HG02870 (cell line): ENCODE results near the gene KRTAP4-11.
"Not testable (repeated sequence)": the region's sequence is repeated elsewhere in the genome, so short reads cannot be mapped to it uniquely, and the experiment has no call there.

Experiments used
- ATAC-seq: cut with Tn5 transposase; IDR thresholded peaks from one replicate; pipeline ENCODE4 v1.9.1; 2021; ENCODE audit warnings: mild to moderate bottlenecking, moderate library complexity; ENCODE audit not compliant: unreplicated experiment

KRTAP4-11 gene

DNA sequence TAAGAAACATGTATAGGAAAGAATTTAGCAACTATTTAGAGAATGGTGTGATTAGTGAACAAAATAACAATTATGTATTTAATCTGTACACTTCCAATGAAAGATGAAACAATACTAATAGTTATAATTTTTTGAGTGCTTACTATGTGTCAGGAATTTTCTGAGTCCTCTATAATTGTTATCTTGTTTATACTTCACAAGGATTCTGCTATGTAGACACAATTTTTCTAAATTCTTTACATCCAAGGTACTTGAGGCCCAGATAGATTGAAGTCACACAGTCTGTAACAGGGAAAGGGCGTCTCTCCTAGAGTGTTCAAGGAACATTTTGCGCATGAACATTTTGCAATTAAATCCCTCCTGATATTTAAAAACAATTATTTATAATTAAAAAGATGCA, 6.9 kb upstream of the KRTAP4-11 start:
- no peak for ATAC-seq

DNA sequence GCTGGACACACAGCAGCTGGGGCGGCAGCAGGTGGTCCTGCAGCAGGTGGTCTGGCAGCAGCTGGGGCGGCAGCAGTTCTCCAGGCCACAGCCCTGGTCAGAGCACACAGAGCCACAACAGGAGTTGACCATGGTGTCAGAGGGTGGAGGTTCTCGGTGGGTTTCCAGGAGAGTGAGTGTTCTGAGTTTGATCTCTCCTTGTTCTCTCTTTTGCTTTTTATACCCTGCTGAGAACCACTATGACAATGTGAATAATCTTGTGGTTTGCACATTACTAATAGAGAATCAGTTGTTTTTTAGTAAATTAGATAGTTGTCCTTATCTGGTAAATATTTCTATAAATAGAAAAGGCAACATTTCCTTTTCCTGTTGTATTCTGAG, 5.8 kb upstream of the KRTAP4-11 start, which contains the start of gene KRTAP4-12:
Gene KRTAP4-12 (minus strand): TSS at position 192 of the 381 bp plus-strand sequence. CDS start 60 bp downstream, at position 132.
- ATAC-seq, result not testable (repeated sequence)

- ATAC-seq, result not testable (repeated sequence)
Measured at GRCh38 chr17:41123292-41123990, 5.3 kb upstream of the KRTAP4-11 start.

DNA sequence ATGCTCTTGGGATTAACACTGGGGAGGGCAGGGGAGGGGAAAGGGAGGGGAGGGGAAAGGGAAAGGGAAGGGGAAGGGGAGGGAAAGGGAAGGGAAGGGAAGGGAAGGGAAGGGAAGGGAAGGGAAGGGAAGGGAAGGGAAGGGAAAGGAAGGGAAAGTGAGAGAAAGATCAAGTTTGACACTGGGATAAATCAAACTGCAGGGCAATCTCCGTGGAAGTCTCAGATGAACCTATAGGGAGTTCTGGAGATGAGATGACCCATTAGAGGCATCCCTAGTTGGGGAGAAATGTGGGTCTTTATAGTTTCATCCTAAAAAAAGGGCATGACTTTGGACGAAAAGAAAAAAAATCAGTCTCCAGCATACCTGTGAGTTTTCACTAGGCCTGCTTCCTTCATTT, 3.6 kb upstream of the KRTAP4-11 start:
- no peak for ATAC-seq

DNA sequence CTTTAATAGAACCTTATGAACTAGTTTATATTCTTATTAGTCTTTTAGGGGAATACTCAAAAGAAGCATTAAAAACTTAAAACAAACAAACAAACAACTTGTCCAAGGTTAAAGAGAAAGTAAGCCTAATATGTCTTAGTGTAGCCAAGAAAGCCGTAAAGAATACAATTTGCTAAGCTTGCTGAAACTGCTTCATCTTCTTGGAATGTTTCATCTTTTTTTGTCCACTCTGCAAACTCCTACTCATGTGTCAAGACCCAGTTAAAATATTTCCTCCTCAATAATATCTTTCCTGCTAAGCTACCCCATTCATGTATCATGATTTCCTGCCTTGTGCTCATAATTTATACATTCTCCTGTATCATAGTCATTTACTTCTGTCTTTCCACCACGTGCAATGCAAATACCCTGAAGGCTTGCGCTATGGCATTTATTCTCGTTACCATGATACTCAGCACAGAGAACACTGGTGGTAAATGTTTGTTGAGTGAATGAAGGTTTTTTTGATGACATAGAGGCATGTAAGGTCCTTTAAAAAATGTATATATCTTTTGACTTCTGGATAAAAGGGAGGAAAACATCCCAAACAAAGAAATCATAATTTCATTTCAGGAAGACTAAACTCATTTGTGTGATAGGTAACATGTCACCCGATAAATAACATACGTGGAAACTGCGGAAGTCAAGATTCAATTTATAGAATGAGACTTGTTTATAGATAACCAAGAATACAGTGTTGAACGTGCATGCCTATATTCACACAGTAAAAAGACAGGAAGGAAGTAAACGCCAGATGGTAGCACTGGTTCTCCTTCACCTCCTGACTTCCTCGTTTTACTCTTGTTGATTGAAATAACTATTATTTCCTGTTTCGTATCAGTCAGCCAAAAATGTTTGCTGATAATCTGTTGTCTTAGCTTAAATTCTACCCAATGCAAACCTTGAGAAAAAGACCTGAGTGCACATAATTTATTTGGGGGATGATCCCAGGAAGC, 1.8 kb upstream of the KRTAP4-11 start:
- ATAC-seq, result not testable (repeated sequence)

DNA sequence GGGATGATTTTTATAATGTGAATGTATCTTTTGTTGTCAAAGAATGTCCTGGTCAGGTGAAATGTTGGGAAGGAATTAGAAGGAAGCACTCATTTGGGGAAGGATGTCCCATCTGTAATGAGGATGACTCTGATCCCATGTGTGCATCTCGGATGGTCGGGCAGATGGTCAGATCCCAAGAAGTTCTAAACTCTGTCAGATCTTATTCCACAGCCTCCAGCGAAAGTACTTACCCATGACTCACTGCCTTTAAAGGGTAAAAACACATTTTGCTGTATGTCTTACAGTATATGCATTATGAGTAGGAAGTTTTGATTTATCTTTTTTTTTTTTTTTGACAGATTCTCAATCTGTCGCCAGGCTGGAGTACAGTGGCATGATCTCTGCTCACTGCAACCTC, 548 bp upstream of the KRTAP4-11 start:
- ATAC-seq, result no peak

- ATAC-seq, result no peak
Measured at GRCh38 chr17:41116297-41116696, 1.9 kb downstream of the KRTAP4-11 start.

DNA sequence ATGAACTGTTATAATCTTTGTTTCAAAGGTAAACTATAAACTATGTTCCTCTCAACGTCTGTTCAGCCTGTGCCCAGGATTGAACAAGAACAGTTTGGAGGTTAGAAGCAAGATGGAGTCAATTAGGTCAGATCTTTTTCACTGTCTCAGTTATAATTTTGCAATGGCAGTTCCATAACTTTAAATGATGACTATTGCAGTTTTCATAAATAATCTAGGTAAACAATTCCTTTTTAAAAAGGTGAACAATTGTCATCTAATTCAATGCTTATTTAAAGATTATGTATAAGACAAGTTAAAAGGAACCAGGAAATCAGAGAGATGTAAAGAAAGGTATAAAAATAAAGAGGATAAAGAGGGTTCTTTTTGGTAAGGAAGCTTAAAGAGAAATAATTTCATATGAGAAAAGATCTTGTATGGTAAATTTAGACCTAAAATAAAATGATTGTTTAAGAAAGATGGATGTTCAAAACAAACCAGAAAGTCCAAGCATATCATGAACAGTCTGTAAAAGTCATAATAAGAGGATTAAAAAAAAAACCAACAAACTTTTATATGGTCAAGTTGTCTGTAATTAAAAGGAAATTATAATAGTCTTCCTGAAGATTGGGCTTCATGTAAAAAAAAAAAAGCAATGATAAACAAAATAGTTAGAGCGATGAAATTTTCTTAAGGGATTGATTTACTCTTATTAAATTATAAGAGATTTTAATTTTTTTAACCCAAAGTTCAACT, 6.9 kb downstream of the KRTAP4-11 start:
- ATAC-seq, result no peak

DNA sequence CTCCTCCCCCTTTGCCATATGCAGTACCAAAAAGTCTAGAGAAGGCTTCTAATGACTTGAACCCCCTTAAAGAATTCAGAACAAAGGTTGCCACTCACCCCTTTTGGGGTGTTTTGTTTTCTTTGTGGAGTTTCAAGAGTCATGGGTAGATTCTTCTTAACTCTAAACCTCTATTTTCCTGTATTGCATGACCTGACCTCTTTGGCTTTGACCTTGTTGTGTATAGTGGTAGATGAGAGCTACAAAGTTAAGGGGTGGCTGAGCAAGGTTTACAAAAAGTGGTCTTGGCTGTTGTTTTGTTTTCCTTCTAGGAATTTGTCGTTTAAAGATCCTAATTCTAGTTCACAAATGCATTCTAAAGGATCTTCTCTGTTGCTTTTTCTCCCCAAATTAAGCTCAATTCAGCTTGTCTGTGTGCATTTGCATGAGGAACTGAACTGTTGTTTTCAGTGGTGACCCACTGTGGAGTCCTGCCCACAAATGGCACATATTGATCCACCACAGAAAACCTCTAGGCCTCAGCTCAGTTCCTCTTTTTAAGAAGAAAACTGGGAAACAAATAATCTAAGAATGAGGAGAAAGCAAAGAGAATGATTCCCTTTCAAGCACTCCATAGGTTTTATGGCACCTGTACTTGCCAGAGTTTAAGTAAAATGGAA, 9.3 kb downstream of the KRTAP4-11 start:
- not testable (repeated sequence) for ATAC-seq

DNA sequence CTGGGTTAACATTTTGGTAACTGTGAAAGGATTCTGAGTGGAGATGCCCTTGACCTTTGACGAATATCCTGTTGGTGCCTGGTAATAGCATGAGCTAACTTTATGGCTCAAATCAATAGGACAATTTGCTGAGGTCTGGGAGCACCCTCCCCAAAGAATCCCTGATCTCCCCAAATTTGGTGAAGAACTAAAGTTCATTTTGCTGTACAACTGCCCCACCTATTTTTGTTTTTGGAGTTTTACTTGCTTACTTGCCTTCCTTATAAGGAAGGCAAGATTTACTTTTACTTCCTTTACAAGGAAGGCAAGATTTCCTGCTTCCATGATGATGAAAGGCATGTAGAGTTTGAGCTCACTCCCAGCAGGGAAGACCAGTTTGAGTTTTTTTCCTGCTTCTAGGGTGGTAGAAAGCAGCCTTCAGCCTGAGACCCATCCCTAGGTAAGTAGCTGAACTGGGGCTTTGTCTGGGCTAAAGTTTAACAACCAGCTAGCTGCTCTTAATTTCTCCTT, 10.2 kb downstream of the KRTAP4-11 start:
- no peak for ATAC-seq

DNA sequence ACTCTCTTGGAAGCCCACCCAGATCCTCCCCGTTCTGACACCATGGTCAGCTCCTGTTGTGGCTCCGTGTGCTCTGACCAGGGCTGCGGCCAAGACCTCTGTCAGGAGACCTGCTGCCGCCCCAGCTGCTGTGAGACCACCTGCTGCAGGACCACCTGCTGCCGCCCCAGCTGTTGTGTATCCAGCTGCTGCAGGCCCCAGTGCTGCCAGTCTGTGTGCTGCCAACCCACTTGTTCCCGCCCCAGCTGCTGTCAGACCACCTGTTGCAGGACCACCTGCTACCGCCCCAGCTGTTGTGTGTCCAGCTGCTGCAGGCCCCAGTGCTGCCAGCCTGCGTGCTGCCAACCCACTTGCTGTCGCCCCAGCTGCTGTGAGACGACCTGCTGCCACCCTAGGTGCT, 12.8 kb downstream of the KRTAP4-11 start, which contains the start of gene KRTAP4-9:
Gene KRTAP4-9 (plus strand): TSS at position 43 of the 400 bp plus-strand sequence. CDS start 0 bp downstream, at position 43.
- not testable (repeated sequence) for ATAC-seq

DNA sequence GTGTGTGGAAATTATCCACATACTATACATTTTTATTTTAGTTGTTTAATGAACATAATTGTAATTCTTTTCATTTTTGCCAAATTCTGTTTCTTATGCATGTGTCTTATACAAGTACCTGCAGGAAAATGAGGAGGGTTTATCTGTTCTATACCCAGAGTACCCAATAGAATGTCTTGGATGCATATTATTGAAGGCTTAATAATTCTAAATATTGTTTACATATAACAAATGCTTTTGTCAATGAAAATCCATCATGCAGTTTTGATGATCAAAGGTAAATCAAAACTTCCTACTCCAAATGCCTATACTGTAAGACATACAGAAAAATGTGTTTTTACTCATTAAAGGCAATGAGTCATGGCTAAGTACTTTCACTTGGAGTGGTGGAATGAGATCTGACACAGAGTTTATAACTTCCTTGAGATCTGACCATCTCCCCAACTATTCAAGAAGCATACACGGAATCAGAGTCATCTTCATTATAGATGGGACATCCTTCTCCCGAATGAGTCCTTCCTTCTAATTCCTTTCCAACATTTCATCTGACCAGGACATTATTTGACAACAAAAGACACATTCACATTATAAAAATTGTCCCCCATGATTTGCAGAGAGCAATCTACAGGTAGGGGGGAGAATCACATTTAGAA, 13.7 kb downstream of the KRTAP4-11 start:
- not testable (repeated sequence) for ATAC-seq

- ATAC-seq, result no peak
Measured at GRCh38 chr17:41103896-41104295, 14.3 kb downstream of the KRTAP4-11 start.

DNA sequence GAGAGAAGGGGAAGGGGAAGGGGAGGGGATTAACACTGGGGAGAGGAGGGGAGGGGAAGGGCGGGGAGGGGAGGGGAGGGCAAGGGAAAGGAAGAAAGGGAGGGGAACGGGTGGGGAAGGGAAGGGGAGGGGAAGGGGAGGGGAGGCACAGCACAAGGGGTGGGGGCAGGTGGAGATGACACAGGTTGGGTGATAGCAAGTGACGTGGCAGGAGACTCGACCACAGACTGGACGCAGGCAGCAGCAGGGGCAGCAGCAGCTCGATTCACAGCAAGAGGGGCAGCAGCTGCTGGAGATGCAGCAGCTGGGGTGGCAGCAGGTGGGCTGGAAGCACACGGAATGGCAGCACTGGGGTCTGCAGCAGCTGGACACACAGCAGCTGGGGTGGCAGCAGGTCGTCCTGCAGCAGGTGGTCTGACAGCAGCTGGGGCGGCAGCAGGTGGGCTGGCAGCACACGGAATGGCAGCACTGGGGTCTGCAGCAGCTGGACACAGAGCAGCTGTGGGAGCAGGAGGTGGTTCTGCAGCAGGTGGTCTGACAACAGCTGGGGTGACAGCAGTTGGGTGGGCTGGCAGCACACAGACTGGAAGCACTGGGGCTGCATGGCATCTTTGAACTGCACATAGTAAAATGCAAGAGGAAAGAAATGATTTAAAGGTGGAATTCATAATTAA, 16.4 kb downstream of the KRTAP4-11 start, which contains the start of gene KRTAP4-16:
Gene KRTAP4-16 (minus strand): TSS at position 624 of the 674 bp plus-strand sequence. CDS start 0 bp downstream, at position 624.
- ATAC-seq, result no peak

DNA sequence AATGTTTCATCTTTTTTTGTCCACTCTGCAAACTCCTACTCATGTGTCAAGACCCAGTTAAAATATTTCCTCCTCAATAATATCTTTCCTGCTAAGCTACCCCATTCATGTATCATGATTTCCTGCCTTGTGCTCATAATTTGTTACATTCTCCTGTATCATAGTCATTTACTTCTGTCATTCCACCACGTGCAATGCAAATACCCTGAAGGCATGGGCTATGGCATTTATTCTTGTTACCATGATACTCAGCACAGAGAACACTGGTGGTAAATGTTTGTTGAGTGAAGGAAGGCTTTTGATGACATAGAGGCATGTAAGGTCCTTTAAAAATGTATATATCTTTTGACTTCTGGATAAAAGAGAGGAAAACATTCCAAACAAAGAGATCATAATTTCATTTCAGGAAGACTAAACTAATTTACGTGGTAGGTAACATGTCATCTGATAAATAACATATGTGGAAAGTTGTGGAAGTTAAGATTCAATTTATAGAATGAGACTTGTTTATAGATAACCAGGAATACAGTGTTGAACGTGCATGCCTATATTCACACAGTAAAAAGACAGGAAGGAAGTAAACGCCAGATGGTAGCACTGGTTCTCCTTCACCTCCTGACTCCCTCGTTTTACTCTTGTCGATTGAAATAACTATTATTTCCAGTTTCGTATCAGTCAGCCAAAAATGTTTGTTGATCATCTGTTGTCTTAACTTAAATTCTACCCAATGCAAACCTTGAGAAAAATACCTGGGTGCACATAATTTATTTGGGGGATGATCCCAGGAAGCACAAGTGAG, 18.3 kb downstream of the KRTAP4-11 start:
- ATAC-seq, result not testable (repeated sequence)

DNA sequence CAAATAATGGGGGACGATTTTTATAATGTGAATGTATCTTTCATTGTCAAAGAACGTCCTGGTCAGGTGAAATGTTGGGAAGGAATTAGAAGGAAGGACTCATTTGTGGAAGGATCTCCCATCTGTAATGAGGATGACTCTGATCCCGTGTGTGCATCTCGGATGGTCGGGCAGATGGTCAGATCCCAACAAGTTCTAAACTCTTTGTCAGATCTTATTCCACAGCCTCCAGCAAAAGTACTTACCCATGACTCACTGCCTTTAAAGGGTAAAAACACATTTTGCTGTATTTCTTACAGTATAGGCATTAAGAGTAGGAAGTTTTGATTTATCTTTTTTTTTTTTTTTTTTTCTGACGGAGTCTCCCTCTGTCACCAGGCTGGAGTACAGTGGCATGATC, 19.7 kb downstream of the KRTAP4-11 start:
- ATAC-seq, result no peak

- ATAC-seq, result no peak
Measured at GRCh38 chr17:41098042-41098441, 20.1 kb downstream of the KRTAP4-11 start, which contains the start of gene KRTAP4-8. Gene KRTAP4-8, minus strand, starts transcription at chr17:41098142. Its CDS starts 58 bp downstream, at chr17:41098084.

DNA sequence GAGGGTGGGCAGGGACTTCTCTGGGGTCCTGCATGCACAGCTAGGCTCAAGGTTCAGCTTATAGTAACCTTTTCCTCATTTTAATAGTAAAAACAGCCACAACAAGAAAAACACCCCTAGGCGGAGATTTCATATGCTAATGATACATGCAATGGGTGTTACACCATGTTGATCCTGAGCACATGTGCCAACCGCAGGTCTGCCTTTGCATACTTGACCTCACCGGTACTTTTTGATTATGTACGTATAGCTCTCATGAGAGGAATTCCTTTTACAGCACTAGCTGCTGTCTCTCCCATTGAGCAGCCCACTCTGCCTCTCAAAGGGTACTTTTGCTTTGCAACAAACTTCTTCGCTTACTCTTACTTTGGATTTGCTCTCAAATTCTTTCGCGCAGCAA, 22.1 kb downstream of the KRTAP4-11 start:
- ATAC-seq, result no peak
